HG03280 (cell line): ENCODE measurements around the gene MAN1B1.

Experiments
- ATAC-seq: cut with Tn5 transposase; IDR thresholded peaks from one replicate; pipeline ENCODE4 v1.9.1; 2021; ENCODE audit warnings: mild to moderate bottlenecking, moderate library complexity; ENCODE audit not compliant: unreplicated experiment

Gene MAN1B1

GRCh38 chr9:137084526-137084925 lies 2.3 kb upstream of the MAN1B1 start:
- no peak for ATAC-seq

GRCh38 chr9:137085920-137086530 lies 760 bp upstream of the MAN1B1 start:
- ATAC-seq, result peak; percentile 9

- no peak for ATAC-seq
These were observed 682 bp downstream of the MAN1B1 start for GRCh38 chr9:137087409-137087925.

- ATAC-seq, result no peak
These were observed 1.3 kb downstream of the MAN1B1 start for GRCh38 chr9:137088121-137088520.

GRCh38 chr9:137089232-137089947 lies 2.6 kb downstream of the MAN1B1 start:
- ATAC-seq, result no peak

GRCh38 chr9:137095664-137096517 lies 9.1 kb downstream of the MAN1B1 start:
- peak; percentile 77 for ATAC-seq

- no peak for ATAC-seq
These were observed 10.2 kb downstream of the MAN1B1 start for GRCh38 chr9:137096785-137097546.

GRCh38 chr9:137097761-137098462 lies 11.1 kb downstream of the MAN1B1 start:
- ATAC-seq, result no peak

GRCh38 chr9:137099231-137099630 lies 12.4 kb downstream of the MAN1B1 start:
- no peak for ATAC-seq

GRCh38 chr9:137103206-137103999 lies 16.6 kb downstream of the MAN1B1 start:
- no peak for ATAC-seq

- no peak for ATAC-seq
These were observed 19.3 kb downstream of the MAN1B1 start for GRCh38 chr9:137105814-137106661.

- no peak for ATAC-seq
These were observed 20.0 kb downstream of the MAN1B1 start for GRCh38 chr9:137106662-137107250.

- no peak for ATAC-seq
These were observed 20.6 kb downstream of the MAN1B1 start for GRCh38 chr9:137107312-137107921.

- no peak for ATAC-seq
These were observed 21.2 kb downstream of the MAN1B1 start for GRCh38 chr9:137107982-137108381.

- ATAC-seq, result no peak
These were observed 21.9 kb downstream of the MAN1B1 start for GRCh38 chr9:137108608-137109249.

GRCh38 chr9:137109250-137110146 lies 22.7 kb downstream of the MAN1B1 start:
- no peak for ATAC-seq
